ENCODE measurements around the gene CRAT. TPM values are rescaled to one million over a fixed set of nuclear protein-coding genes. Genes with fewer than 3 reads are reported as not detected.

CRAT gene
- total RNA-seq, 4 donors from 2014 or later = 59.6 to 91.2 (median 67.5) TPM

GRCh38 chr9:129101279-129101678, 9.3 kb downstream of the CRAT start:
- no peak overlapping the region for H3K4me3 ChIP-seq
- no peak for ATAC-seq
- 83 to 88% methylated on average over 6 to 7 of the region's 7 CpGs for WGBS, 2 donors (ENCODE audit: low coverage in 1 of 2)
- no peak overlapping the region for H3K27ac ChIP-seq
- no peaks in the 10 kb centered on the region for H3K9me3 ChIP-seq
- no peaks in the 10 kb centered on the region for H3K4me1 ChIP-seq
- peaks cover 0 to 83% of the 10 kb centered on the region in 2 donors for H3K36me3 ChIP-seq
- no peak for TF ChIP-seq POLR2AphosphoS5 (IDR thresholded peaks at IDR 0.05)
- TF ChIP-seq POLR2A (IDR thresholded peaks at IDR 0.05) = no peak
- TF ChIP-seq EP300 (IDR thresholded peaks at IDR 0.05) = no peak
- TF ChIP-seq, protein P1, sequence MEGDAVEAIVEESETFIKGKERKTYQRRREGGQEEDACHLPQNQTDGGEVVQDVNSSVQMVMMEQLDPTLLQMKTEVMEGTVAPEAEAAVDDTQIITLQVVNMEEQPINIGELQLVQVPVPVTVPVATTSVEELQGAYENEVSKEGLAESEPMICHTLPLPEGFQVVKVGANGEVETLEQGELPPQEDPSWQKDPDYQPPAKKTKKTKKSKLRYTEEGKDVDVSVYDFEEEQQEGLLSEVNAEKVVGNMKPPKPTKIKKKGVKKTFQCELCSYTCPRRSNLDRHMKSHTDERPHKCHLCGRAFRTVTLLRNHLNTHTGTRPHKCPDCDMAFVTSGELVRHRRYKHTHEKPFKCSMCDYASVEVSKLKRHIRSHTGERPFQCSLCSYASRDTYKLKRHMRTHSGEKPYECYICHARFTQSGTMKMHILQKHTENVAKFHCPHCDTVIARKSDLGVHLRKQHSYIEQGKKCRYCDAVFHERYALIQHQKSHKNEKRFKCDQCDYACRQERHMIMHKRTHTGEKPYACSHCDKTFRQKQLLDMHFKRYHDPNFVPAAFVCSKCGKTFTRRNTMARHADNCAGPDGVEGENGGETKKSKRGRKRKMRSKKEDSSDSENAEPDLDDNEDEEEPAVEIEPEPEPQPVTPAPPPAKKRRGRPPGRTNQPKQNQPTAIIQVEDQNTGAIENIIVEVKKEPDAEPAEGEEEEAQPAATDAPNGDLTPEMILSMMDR (IDR thresholded peaks at IDR 0.05) = no peak
- no peaks in the 10 kb centered on the region for H3K27me3 ChIP-seq

GRCh38 chr9:129100383-129101169, 10.0 kb downstream of the CRAT start:
- no peaks in the 10 kb centered on the region for H3K27me3 ChIP-seq
- H3K4me1 ChIP-seq = no peaks in the 10 kb centered on the region
- H3K9me3 ChIP-seq = no peaks in the 10 kb centered on the region
- peak; percentile 20 for ATAC-seq
- no peak overlapping the region for H3K27ac ChIP-seq
- WGBS, 2 donors (ENCODE audit: low coverage in 1 of 2) = 59% methylated on average over 10 of the region's 28 CpGs; no CpG with 5 or more reads in 1 of the 2 donors
- H3K36me3 ChIP-seq = peaks cover 0 to 83% of the 10 kb centered on the region in 2 donors
- TF ChIP-seq POLR2AphosphoS5 (IDR thresholded peaks at IDR 0.05) = no peak
- TF ChIP-seq EP300 (IDR thresholded peaks at IDR 0.05) = no peak
- no peak for TF ChIP-seq POLR2A (IDR thresholded peaks at IDR 0.05)
- TF ChIP-seq, protein P1 (IDR thresholded peaks at IDR 0.05) = no peak
- no peak overlapping the region for H3K4me3 ChIP-seq

- Histone ChIP-seq H3K9me3 (no peaks in the 10 kb centered on the region), H3K27ac (no peak overlapping the region), H3K36me3 (peaks cover 0 to 84% of the 10 kb centered on the region in 2 donors), H3K27me3 (no peaks in the 10 kb centered on the region), H3K4me1 (no peaks in the 10 kb centered on the region), H3K4me3 (no peak overlapping the region)
- ATAC-seq = no peak
- TF ChIP-seq, protein P1 (IDR thresholded peaks at IDR 0.05) = no peak
- TF ChIP-seq EP300 (IDR thresholded peaks at IDR 0.05) = no peak
- TF ChIP-seq POLR2AphosphoS5 (IDR thresholded peaks at IDR 0.05) = no peak
- no peak for TF ChIP-seq POLR2A (IDR thresholded peaks at IDR 0.05)
- 80% methylated on average over 1 of the region's 11 CpGs; no CpG with 5 or more reads in 1 of the 2 donors for WGBS, 2 donors (ENCODE audit: low coverage in 1 of 2)
Observed at GRCh38 chr9:129098328-129098727, 12.3 kb downstream of the CRAT start.

- H3K27ac ChIP-seq = no peak overlapping the region
- no peak for ATAC-seq
- TF ChIP-seq POLR2A (IDR thresholded peaks at IDR 0.05) (no peak), POLR2AphosphoS5 (IDR thresholded peaks at IDR 0.05) (no peak), EP300 (IDR thresholded peaks at IDR 0.05) (no peak)
- TF ChIP-seq, protein P1 (IDR thresholded peaks at IDR 0.05) = no peak
- no peaks in the 10 kb centered on the region for H3K4me1 ChIP-seq
- H3K36me3 ChIP-seq = peaks cover 0 to 82% of the 10 kb centered on the region in 2 donors
- H3K9me3 ChIP-seq = no peaks in the 10 kb centered on the region
- H3K27me3 ChIP-seq = no peaks in the 10 kb centered on the region
- no peak overlapping the region for H3K4me3 ChIP-seq
- 76 to 88% methylated on average over 3 of the region's 16 CpGs for WGBS, 2 donors (ENCODE audit: low coverage in 1 of 2)
Observed at GRCh38 chr9:129097671-129098306, 12.8 kb downstream of the CRAT start.
